CD14-positive monocyte (primary cell): ENCODE data around the gene L3MBTL3. TPM values are rescaled to one million over a fixed set of nuclear protein-coding genes. Genes with fewer than 3 reads are reported as not detected.

ENCODE experiments used
- DNase-seq, 3 donors: peaks; one replicate each; pipeline ENCODE4 v3.0.0-alpha.2; 2011 to 2022
- H2AFZ ChIP-seq: 2 replicates; pipeline ENCODE4 v1.6.0; 2012; ENCODE audit warnings: mild to moderate bottlenecking, low read depth, low read length, inconsistent platforms; ENCODE audit not compliant: insufficient read depth, poor library complexity, severe bottlenecking
- H3K27ac ChIP-seq, 2 donors: 1 replicate in 1 of 2; 2 replicates in 1 of 2; pipeline ENCODE4 v1.5.1; 2012 to 2013; ENCODE audit warnings: low read length in 2 of 2, control low read depth in 1 of 2, inconsistent platforms in 1 of 2, low read depth in 1 of 2, mild to moderate bottlenecking in 1 of 2
- H3K27me3 ChIP-seq, 2 donors: one replicate each; pipeline versions ENCODE4 v1.6.0 to v1.6.1; 2011 to 2013; ENCODE audit warnings: low read length in 2 of 2; ENCODE audit not compliant: control insufficient read depth in 2 of 2, insufficient read depth in 2 of 2
- H3K36me3 ChIP-seq, 2 donors: replicated peaks in 1 of 2; 1 replicate in 1 of 2; 2 replicates in 1 of 2; pipeline versions ENCODE4 v1.5.1 to v1.6.1; 2012 to 2013; ENCODE audit warnings: low read length in 2 of 2, control low read depth in 1 of 2, inconsistent platforms in 1 of 2, mild to moderate bottlenecking in 1 of 2; ENCODE audit not compliant: insufficient read depth in 2 of 2, control insufficient read depth in 1 of 2
- H3K4me1 ChIP-seq, 2 donors: 1 replicate in 1 of 2; 2 replicates in 1 of 2; pipeline versions ENCODE4 v1.5.1 to v1.6.1; 2012 to 2013; ENCODE audit warnings: low read length in 2 of 2, control low read depth in 1 of 2, inconsistent platforms in 1 of 2, mild to moderate bottlenecking in 1 of 2, moderate library complexity in 1 of 2; ENCODE audit not compliant: insufficient read depth in 2 of 2, control insufficient read depth in 1 of 2
- H3K4me2 ChIP-seq: replicated peaks from 2 replicates; pipeline ENCODE3; 2012; ENCODE audit warnings: low read length, moderate library complexity, mild to moderate bottlenecking; ENCODE audit not compliant: poor library complexity, severe bottlenecking; ENCODE audit errors: extremely low read depth
- H3K4me3 ChIP-seq, 3 experiments: fragments of 200-600 bp in 1 of 3; sonication (generic) in 1 of 3; replicated peaks in 1 of 3; 1 replicate in 2 of 3; 2 replicates in 1 of 3; pipeline ENCODE4 v1.5.1; 2011 to 2013; ENCODE audit warnings: low read length in 3 of 3, mild to moderate bottlenecking in 3 of 3, control low read depth in 2 of 3, low read depth in 2 of 3, inconsistent platforms in 1 of 3, moderate library complexity in 1 of 3
- H3K79me2 ChIP-seq: 2 replicates; pipeline ENCODE4 v1.6.0; 2012; ENCODE audit warnings: mild to moderate bottlenecking, control low read depth, inconsistent platforms, low read length, moderate library complexity; ENCODE audit not compliant: insufficient read depth
- H3K9ac ChIP-seq: 2 replicates; pipeline ENCODE4 v1.6.0; 2017; ENCODE audit warnings: low read length, mild to moderate bottlenecking; ENCODE audit not compliant: insufficient read depth, poor library complexity, severe bottlenecking
- H3K9me3 ChIP-seq, 2 donors: replicated peaks in 1 of 2; 1 replicate in 1 of 2; 2 replicates in 1 of 2; pipeline versions ENCODE4 v1.5.1 to v1.6.1; 2012 to 2013; ENCODE audit warnings: low read length in 2 of 2, control low read depth in 1 of 2; ENCODE audit not compliant: control insufficient read depth in 1 of 2, insufficient read depth in 1 of 2
- H4K20me1 ChIP-seq: 2 replicates; pipeline ENCODE4 v1.6.0; 2012; ENCODE audit warnings: mild to moderate bottlenecking, low read length, control low read depth, moderate library complexity; ENCODE audit not compliant: insufficient read depth
- H3K27ac Mint-ChIP-seq, 7 donors: one replicate each; pipeline ENCODE4 v1.8.0; 2020; ENCODE audit warnings: mild to moderate bottlenecking in 7 of 7, mixed read lengths in 7 of 7, moderate library complexity in 6 of 7, inconsistent platforms in 2 of 7
- H3K27me3 Mint-ChIP-seq, 3 donors: one replicate each; pipeline ENCODE4 v1.8.0; 2021 to 2022; ENCODE audit warnings: low read depth in 3 of 3, mild to moderate bottlenecking in 3 of 3, mixed read lengths in 3 of 3, moderate library complexity in 3 of 3, inconsistent platforms in 1 of 3
- H3K36me3 Mint-ChIP-seq, 2 donors: one replicate each; pipeline ENCODE4 v1.8.0; 2020; ENCODE audit warnings: mixed read lengths in 2 of 2, inconsistent platforms in 1 of 2, mild to moderate bottlenecking in 1 of 2
- H3K4me1 Mint-ChIP-seq: one replicate; pipeline ENCODE4 v1.8.0; 2020; ENCODE audit warnings: mild to moderate bottlenecking, mixed read lengths
- H3K4me3 Mint-ChIP-seq, 2 donors: one replicate each; pipeline ENCODE4 v1.8.0; 2020; ENCODE audit warnings: mild to moderate bottlenecking in 2 of 2, mixed read lengths in 2 of 2, moderate library complexity in 1 of 2
- H3K9me3 Mint-ChIP-seq, 7 donors: one replicate each; pipeline ENCODE4 v1.8.0; 2020 to 2022; ENCODE audit warnings: mixed read lengths in 7 of 7, mild to moderate bottlenecking in 6 of 7, moderate library complexity in 6 of 7, inconsistent platforms in 2 of 7
- WGBS: methylation state at CpG from one replicate; pipeline ENCODE4 v1.1.5; 2013; ENCODE audit warnings: missing lambda C conversion rate; ENCODE audit not compliant: insufficient coverage; 5-methylcytosine and 5-hydroxymethylcytosine counted together
- intact Hi-C, 2 donors: fragments of 100-400 bp; cut with micrococcal nuclease; formaldehyde crosslinking; loops; one replicate each; pipeline versions ENCODE4 v1.15.0 to v1.15.1; 2023
- polyA plus RNA-seq, 3 donors: library from polyadenylated mRNA; depleted of rRNA in 1 of 3; unstranded in 2 of 3; stranded (reverse) in 1 of 3; fragments of 300-500 nt in 2 of 3; fragments of >200 nt in 1 of 3; fragmentation: Illumina TruSeq in 2 of 3; gene quantifications; 1 replicate in 2 of 3; 2 replicates in 1 of 3; pipeline ENCODE4 v1.2.3, GENCODE V29; 2012 to 2021
- TF ChIP-seq, protein P1 (sequence below): fragments of 200-600 bp; IDR thresholded peaks from one replicate; pipeline ENCODE4 v1.8.0; 2022; ENCODE audit warnings: antibody characterized with exemption, mild to moderate bottlenecking

The L3MBTL3 gene
- polyA plus RNA-seq, 3 donors: 2.1 to 8.0 (median 3.7) TPM

DNA sequence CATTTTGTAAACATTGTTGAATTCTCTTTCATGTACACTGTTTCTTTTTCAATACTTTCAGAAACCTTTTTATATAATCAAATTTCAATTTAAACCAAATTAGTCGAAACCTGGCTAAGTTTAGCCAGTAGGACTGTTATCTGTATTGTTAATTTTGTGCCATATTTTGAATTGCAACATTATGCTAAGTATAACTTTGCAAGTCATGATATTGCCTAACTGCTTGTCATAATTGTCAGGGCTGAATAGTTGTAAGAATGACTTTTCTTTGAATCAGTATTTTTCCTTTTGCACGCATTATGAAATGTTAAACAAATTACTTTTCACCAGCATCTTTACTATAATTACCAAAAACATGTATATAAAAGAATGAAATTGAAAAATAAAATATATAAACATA is 121.7 kb downstream of the L3MBTL3 start:
- H3K27ac ChIP-seq: peak overlapping the region in 1 of 2 donors; percentile 74
- TF ChIP-seq, protein P1, sequence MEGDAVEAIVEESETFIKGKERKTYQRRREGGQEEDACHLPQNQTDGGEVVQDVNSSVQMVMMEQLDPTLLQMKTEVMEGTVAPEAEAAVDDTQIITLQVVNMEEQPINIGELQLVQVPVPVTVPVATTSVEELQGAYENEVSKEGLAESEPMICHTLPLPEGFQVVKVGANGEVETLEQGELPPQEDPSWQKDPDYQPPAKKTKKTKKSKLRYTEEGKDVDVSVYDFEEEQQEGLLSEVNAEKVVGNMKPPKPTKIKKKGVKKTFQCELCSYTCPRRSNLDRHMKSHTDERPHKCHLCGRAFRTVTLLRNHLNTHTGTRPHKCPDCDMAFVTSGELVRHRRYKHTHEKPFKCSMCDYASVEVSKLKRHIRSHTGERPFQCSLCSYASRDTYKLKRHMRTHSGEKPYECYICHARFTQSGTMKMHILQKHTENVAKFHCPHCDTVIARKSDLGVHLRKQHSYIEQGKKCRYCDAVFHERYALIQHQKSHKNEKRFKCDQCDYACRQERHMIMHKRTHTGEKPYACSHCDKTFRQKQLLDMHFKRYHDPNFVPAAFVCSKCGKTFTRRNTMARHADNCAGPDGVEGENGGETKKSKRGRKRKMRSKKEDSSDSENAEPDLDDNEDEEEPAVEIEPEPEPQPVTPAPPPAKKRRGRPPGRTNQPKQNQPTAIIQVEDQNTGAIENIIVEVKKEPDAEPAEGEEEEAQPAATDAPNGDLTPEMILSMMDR: no peak
- Mint-ChIP-seq H3K36me3 (peaks cover 33 to 55% of the 10 kb centered on the region in 2 donors), H3K27me3 (no peaks in the 10 kb centered on the region), H3K9me3 (peaks cover 0 to 4% (median 0%) of the 10 kb centered on the region in 7 donors), H3K4me3 (no peak overlapping the region), H3K4me1 (peaks cover 20% of the 10 kb centered on the region), H3K27ac (peak overlapping the region in 5 of 7 donors; percentile 81 to 94 (median 91))
- H3K9me3 ChIP-seq: no peaks in the 10 kb centered on the region
- H2AFZ ChIP-seq: no peak overlapping the region
- WGBS: no CpG with 5 or more reads among the region's 2 CpGs
- peaks cover 4 to 31% of the 10 kb centered on the region in 2 donors for H3K36me3 ChIP-seq
- DNase-seq: peak; percentile 36 to 64 (median 58)
- H4K20me1 ChIP-seq: no peaks in the 10 kb centered on the region
- no peaks in the 10 kb centered on the region for H3K27me3 ChIP-seq
- peak overlapping the region in 1 of 3 experiments; percentile 40 for H3K4me3 ChIP-seq
- H3K4me2 ChIP-seq: peak overlapping the region; percentile 41
- intact Hi-C loops: no loop called here
- H3K9ac ChIP-seq: peak overlapping the region; percentile 40
- H3K79me2 ChIP-seq: no peaks in the 10 kb centered on the region
- H3K4me1 ChIP-seq: peaks cover 13 to 22% of the 10 kb centered on the region in 2 donors

GRCh38 chr6:130143709-130144108 is 125.3 kb downstream of the L3MBTL3 start:
- TF ChIP-seq, protein P1: no peak
- DNase-seq: no peak
- H3K4me3 ChIP-seq: no peak overlapping the region
- Mint-ChIP-seq H3K4me3 (no peak overlapping the region), H3K27ac (no peak overlapping the region), H3K27me3 (peaks cover 0 to 2% (median 0%) of the 10 kb centered on the region in 3 donors), H3K4me1 (peaks cover 20% of the 10 kb centered on the region), H3K36me3 (peaks cover 24 to 29% of the 10 kb centered on the region in 2 donors), H3K9me3 (peaks cover 0 to 3% (median 0%) of the 10 kb centered on the region in 7 donors)
- intact Hi-C loops: no loop called here
- no peaks in the 10 kb centered on the region for H3K27me3 ChIP-seq
- H3K79me2 ChIP-seq: no peaks in the 10 kb centered on the region
- H3K9me3 ChIP-seq: no peaks in the 10 kb centered on the region
- H3K36me3 ChIP-seq: peaks cover 0 to 9% of the 10 kb centered on the region in 2 donors
- no peaks in the 10 kb centered on the region for H4K20me1 ChIP-seq
- 67% methylated on average over 1 of the region's 3 CpGs for WGBS
- no peak overlapping the region for H3K4me2 ChIP-seq
- no peak overlapping the region for H3K27ac ChIP-seq
- H3K4me1 ChIP-seq: peaks cover 13 to 22% of the 10 kb centered on the region in 2 donors
- H2AFZ ChIP-seq: no peak overlapping the region
- no peak overlapping the region for H3K9ac ChIP-seq
